HEK293T (cell line): ENCODE data around the gene TLE3.

Experiments
- ARNT ChIP-seq: fragments of 450-650 bp; IDR thresholded peaks from 2 replicates; pipeline ENCODE4 v1.6.1; 2017; ENCODE audit warnings: mild to moderate bottlenecking
- BHLHE40 ChIP-seq: fragments of 450-650 bp; IDR thresholded peaks from 2 replicates; pipeline ENCODE4 v1.6.1; 2016; ENCODE audit warnings: mild to moderate bottlenecking, moderate library complexity, borderline replicate concordance
- CTBP1 ChIP-seq: fragments of 450-650 bp; IDR thresholded peaks from 2 replicates; pipeline ENCODE4 v1.6.1; 2016; ENCODE audit warnings: borderline replicate concordance
- ELF4 ChIP-seq: fragments of 450-650 bp; IDR thresholded peaks from 2 replicates; pipeline ENCODE4 v1.6.1; 2017; ENCODE audit warnings: antibody characterized with exemption
- FOXA1 ChIP-seq: fragments of 450-650 bp; IDR thresholded peaks from 2 replicates; pipeline ENCODE4 v1.6.1; 2016; ENCODE audit warnings: mild to moderate bottlenecking
- FOXK2 ChIP-seq: fragments of 450-650 bp; IDR thresholded peaks from 2 replicates; pipeline ENCODE4 v1.6.1; 2016; ENCODE audit warnings: mild to moderate bottlenecking
- HDGF ChIP-seq: fragments of 450-650 bp; IDR thresholded peaks from 2 replicates; pipeline ENCODE4 v1.6.1; 2017; ENCODE audit warnings: antibody characterized with exemption, borderline replicate concordance
- L3MBTL2 ChIP-seq: fragments of 450-650 bp; conservative IDR thresholded peaks from 2 replicates; pipeline ENCODE4 v1.6.1; 2016; ENCODE audit warnings: mild to moderate bottlenecking
- LEF1 ChIP-seq: fragments of 450-650 bp; IDR thresholded peaks from 2 replicates; pipeline ENCODE4 v1.6.1; 2017; ENCODE audit warnings: mild to moderate bottlenecking, borderline replicate concordance
- NFRKB ChIP-seq: fragments of 450-650 bp; IDR thresholded peaks from 2 replicates; pipeline ENCODE4 v1.6.1; 2016; ENCODE audit warnings: mild to moderate bottlenecking, moderate library complexity
- SP1 ChIP-seq: fragments of 450-650 bp; IDR thresholded peaks from 2 replicates; pipeline ENCODE4 v1.6.1; 2017
- TARDBP ChIP-seq: fragments of 450-650 bp; IDR thresholded peaks from 2 replicates; pipeline ENCODE4 v1.6.1; 2016
- ZNF384 ChIP-seq: fragments of 450-650 bp; IDR thresholded peaks from 2 replicates; pipeline ENCODE4 v1.6.1; 2016
- TF ChIP-seq, protein P1 (sequence below): fragments of 450-650 bp; IDR thresholded peaks from 2 replicates; pipeline ENCODE4 v1.6.1; 2016

DNA sequence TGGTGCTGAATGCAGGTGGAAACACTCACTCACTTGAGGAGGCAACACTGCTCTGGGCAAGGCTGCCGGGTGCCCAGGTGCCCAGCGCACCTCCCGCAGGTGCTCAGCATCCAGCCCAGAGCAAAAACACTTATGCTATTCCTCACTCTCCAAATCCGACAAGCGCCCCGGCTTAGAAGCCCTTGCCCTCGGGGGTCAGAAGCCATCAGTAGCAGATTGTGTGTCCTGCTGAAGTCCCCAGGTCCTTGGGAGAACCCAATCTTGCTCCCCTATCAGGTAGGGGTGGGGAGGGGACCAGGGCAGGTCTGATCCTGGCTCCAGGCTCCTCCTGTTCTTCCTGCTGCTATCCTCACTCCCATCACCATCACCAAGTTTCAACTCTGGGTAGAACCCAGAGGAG lies 46.7 kb downstream of the TLE3 start:
- no peak for TF ChIP-seq BHLHE40
- no peak for TF ChIP-seq CTBP1
- TF ChIP-seq SP1 = no peak
- TF ChIP-seq, protein P1, sequence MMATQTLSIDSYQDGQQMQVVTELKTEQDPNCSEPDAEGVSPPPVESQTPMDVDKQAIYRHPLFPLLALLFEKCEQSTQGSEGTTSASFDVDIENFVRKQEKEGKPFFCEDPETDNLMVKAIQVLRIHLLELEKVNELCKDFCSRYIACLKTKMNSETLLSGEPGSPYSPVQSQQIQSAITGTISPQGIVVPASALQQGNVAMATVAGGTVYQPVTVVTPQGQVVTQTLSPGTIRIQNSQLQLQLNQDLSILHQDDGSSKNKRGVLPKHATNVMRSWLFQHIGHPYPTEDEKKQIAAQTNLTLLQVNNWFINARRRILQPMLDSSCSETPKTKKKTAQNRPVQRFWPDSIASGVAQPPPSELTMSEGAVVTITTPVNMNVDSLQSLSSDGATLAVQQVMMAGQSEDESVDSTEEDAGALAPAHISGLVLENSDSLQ = no peak
- no peak for TF ChIP-seq HDGF
- TF ChIP-seq ARNT = no peak
- TF ChIP-seq TARDBP = no peak
- no peak for TF ChIP-seq L3MBTL2
- TF ChIP-seq FOXA1 = no peak
- no peak for TF ChIP-seq FOXK2
- no peak for TF ChIP-seq LEF1
- TF ChIP-seq ELF4 = no peak
- no peak for TF ChIP-seq ZNF384
- no peak for TF ChIP-seq NFRKB
